Measurements from ENCODE around the gene MT1E.

Gene MT1E

GRCh38 chr16:56613706-56614105, 11.9 kb upstream of the MT1E start:
- Histone ChIP-seq H3K27me3 (replicated peaks; ENCODE audit: insufficient read depth, low read length) (peaks cover 40% of the 10 kb centered on the region), H3K36me3 (replicated peaks; ENCODE audit: insufficient read depth, low read length) (no peaks in the 10 kb centered on the region), H3K9me3 (replicated peaks; ENCODE audit: insufficient read depth, low read length) (no peaks in the 10 kb centered on the region), H3K4me3 (ENCODE audit: low read length) (no peak overlapping the region), H3K27ac (ENCODE audit: low read length) (no peak overlapping the region), H3F3A (ENCODE audit: insufficient read depth, low read length) (peaks cover 13% of the 10 kb centered on the region), H3K79me2 (ENCODE audit: low read length) (no peaks in the 10 kb centered on the region), H2AFZ (ENCODE audit: low read length) (no peak overlapping the region), H3K4me1 (ENCODE audit: low read length) (peaks cover 19% of the 10 kb centered on the region), H3K9ac (ENCODE audit: low read length) (no peak overlapping the region), H3K4me2 (ENCODE audit: low read depth, low read length) (no peak overlapping the region), H3K9me2 (replicated peaks; ENCODE audit: insufficient read depth, low read length) (no peaks in the 10 kb centered on the region), H4K20me1 (ENCODE audit: insufficient read depth, low read length) (no peaks in the 10 kb centered on the region)
- TF ChIP-seq EZH2 (optimal IDR thresholded peaks at IDR 0.05; ENCODE audit: low read depth, low read length), result no peak
- TF ChIP-seq EZH2phosphoT487 (IDR thresholded peaks at IDR 0.05; ENCODE audit: low read length), result no peak
- no peak for TF ChIP-seq CTCF (IDR thresholded peaks at IDR 0.05; ENCODE audit: low read length)
- DNase-seq, result no peak

GRCh38 chr16:56614549-56614991, 11.0 kb upstream of the MT1E start:
- Histone ChIP-seq H3K27me3 (replicated peaks; ENCODE audit: insufficient read depth, low read length) (peaks cover 47% of the 10 kb centered on the region), H3K79me2 (ENCODE audit: low read length) (no peaks in the 10 kb centered on the region), H3K4me2 (ENCODE audit: low read depth, low read length) (no peak overlapping the region), H3F3A (ENCODE audit: insufficient read depth, low read length) (peaks cover 4% of the 10 kb centered on the region; the same call in 1 of the 2 replicates), H3K4me1 (ENCODE audit: low read length) (peaks cover 12% of the 10 kb centered on the region; the same call in 1 of the 2 replicates), H3K9me3 (replicated peaks; ENCODE audit: insufficient read depth, low read length) (no peaks in the 10 kb centered on the region), H2AFZ (ENCODE audit: low read length) (no peak overlapping the region), H3K9me2 (replicated peaks; ENCODE audit: insufficient read depth, low read length) (no peaks in the 10 kb centered on the region), H4K20me1 (ENCODE audit: insufficient read depth, low read length) (no peaks in the 10 kb centered on the region), H3K36me3 (replicated peaks; ENCODE audit: insufficient read depth, low read length) (no peaks in the 10 kb centered on the region), H3K4me3 (ENCODE audit: low read length) (no peak overlapping the region), H3K27ac (ENCODE audit: low read length) (no peak overlapping the region), H3K9ac (ENCODE audit: low read length) (no peak overlapping the region)
- DNase-seq, result no peak
- TF ChIP-seq CTCF (IDR thresholded peaks at IDR 0.05; ENCODE audit: low read length) (no peak), EZH2 (optimal IDR thresholded peaks at IDR 0.05; ENCODE audit: low read depth, low read length) (no peak), EZH2phosphoT487 (IDR thresholded peaks at IDR 0.05; ENCODE audit: low read length) (no peak)

DNA sequence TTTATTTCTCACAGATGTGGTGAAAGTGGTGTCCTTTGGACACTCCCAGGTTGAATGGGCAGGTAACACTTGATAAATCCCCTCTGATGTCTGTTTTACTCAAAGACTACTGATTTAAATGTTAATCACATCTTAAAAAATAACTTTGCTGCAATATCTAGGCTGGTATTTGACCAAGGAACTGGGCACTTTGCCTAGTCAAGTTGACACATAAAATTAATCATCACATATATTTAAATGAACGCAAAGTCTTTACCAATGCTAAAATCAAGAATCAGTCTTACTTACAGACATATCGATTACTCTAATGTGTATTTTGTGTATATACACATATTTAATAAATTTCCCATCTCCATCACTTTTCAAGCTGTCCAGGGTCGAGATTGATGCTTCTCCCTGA, 10.2 kb upstream of the MT1E start:
- no peaks in the 10 kb centered on the region for H3K36me3 ChIP-seq (replicated peaks; ENCODE audit: insufficient read depth, low read length)
- no peak overlapping the region for H3K4me3 ChIP-seq (ENCODE audit: low read length)
- no peak for TF ChIP-seq EZH2 (optimal IDR thresholded peaks at IDR 0.05; ENCODE audit: low read depth, low read length)
- TF ChIP-seq CTCF (IDR thresholded peaks at IDR 0.05; ENCODE audit: low read length), result no peak
- TF ChIP-seq EZH2phosphoT487 (IDR thresholded peaks at IDR 0.05; ENCODE audit: low read length), result no peak
- H2AFZ ChIP-seq (ENCODE audit: low read length), result no peak overlapping the region
- H3K27me3 ChIP-seq (replicated peaks; ENCODE audit: insufficient read depth, low read length), result peaks cover 44% of the 10 kb centered on the region
- no peaks in the 10 kb centered on the region for H3K79me2 ChIP-seq (ENCODE audit: low read length)
- no peak overlapping the region for H3K4me2 ChIP-seq (ENCODE audit: low read depth, low read length)
- peaks cover 4% of the 10 kb centered on the region; the same call in 1 of the 2 replicates for H3K4me1 ChIP-seq (ENCODE audit: low read length)
- H3K9ac ChIP-seq (ENCODE audit: low read length), result no peak overlapping the region
- H3K27ac ChIP-seq (ENCODE audit: low read length), result no peak overlapping the region
- DNase-seq, result no peak
- H3K9me3 ChIP-seq (replicated peaks; ENCODE audit: insufficient read depth, low read length), result no peaks in the 10 kb centered on the region
- H3F3A ChIP-seq (ENCODE audit: insufficient read depth, low read length), result no peaks in the 10 kb centered on the region
- H3K9me2 ChIP-seq (replicated peaks; ENCODE audit: insufficient read depth, low read length), result no peaks in the 10 kb centered on the region
- no peaks in the 10 kb centered on the region for H4K20me1 ChIP-seq (ENCODE audit: insufficient read depth, low read length)
